K562 (cell line): ENCODE results near the gene ATOH8. TPM values are rescaled to one million over a fixed set of nuclear protein-coding genes. Genes with fewer than 3 reads are reported as not detected.

Experiments
- ATAC-seq: fragments of 200-7000 bp; cut with Tn5 transposase; 3 replicates; pipeline ENCODE4 v1.9.1; 2020; ENCODE audit warnings: moderate library complexity
- BruUV-seq: library from RNA; stranded (reverse); fragments of 400-500 nt; replicated peaks from 2 replicates; lab custom pipeline; 2021; lab: Mats Ljungman, UMichigan
- CTCF ChIA-PET: fragments of 300-600 bp; formaldehyde crosslinking; extraction: SDS; loops from one replicate; lab custom pipeline; 2021; ENCODE audit warnings: low intra/inter-chr PET ratio; lab: Yijun Ruan, JAX
- POLR2A ChIA-PET: fragments of 300-600, 350-650 bp; sonication (Branson Sonifier 250); formaldehyde crosslinking; extraction: SDS; loops from one replicate; lab custom pipeline; 2021; ENCODE audit warnings: antibody characterized with exemption, inconsistent platforms; lab: Yijun Ruan, JAX
- DNase-seq, 4 experiments: peaks; one replicate each; pipeline versions ENCODE4 v3.0.0 to v3.0.0-alpha.2; 2011 to 2018; ENCODE audit warnings: low spot score in 3 of 4, mixed read lengths in 3 of 4; ENCODE audit errors: extremely low read depth in 1 of 4
- FAIRE-seq: peaks from 2 replicates; lab custom pipeline; 2011; peaks lifted over from hg19 to GRCh38; lab: Jason Lieb, UNC
- H2AFZ ChIP-seq: 2 replicates; pipeline ENCODE4 v1.6.0; 2011; ENCODE audit warnings: low read depth, low read length, control low read depth, inconsistent platforms
- H3K27ac ChIP-seq: fragments of 200-600 bp; 3 replicates; pipeline ENCODE4 v1.8.0; 2011; ENCODE audit warnings: low read depth, mild to moderate bottlenecking, control low read depth, inconsistent platforms, low read length, moderate library complexity, mixed read lengths; ENCODE audit errors: extremely low read depth
- H3K27me3 ChIP-seq, 2 experiments: fragments of 300-600 bp in 1 of 2; 2 replicates in 1 of 2; 3 replicates in 1 of 2; pipeline versions ENCODE4 v1.6.0 to v1.8.0; 2011; ENCODE audit warnings: inconsistent platforms in 2 of 2, low read length in 2 of 2, mild to moderate bottlenecking in 1 of 2, mixed read lengths in 1 of 2, moderate library complexity in 1 of 2; ENCODE audit not compliant: control insufficient read depth in 2 of 2, insufficient read depth in 2 of 2
- H3K36me3 ChIP-seq: fragments of 300-600 bp; 3 replicates; pipeline ENCODE4 v1.8.0; 2011; ENCODE audit warnings: mild to moderate bottlenecking, low read length, inconsistent platforms; ENCODE audit not compliant: control insufficient read depth, insufficient read depth
- H3K4me1 ChIP-seq, 2 experiments: fragments of 200-600 bp in 1 of 2; replicated peaks in 1 of 2; 2 replicates in 1 of 2; 3 replicates in 1 of 2; pipeline versions ENCODE4 v1.5.1 to v1.8.0; 2011; ENCODE audit warnings: inconsistent platforms in 2 of 2, low read length in 2 of 2, mild to moderate bottlenecking in 1 of 2, mixed read lengths in 1 of 2, moderate library complexity in 1 of 2; ENCODE audit not compliant: control insufficient read depth in 2 of 2, insufficient read depth in 2 of 2
- H3K4me2 ChIP-seq: 2 replicates; pipeline ENCODE4 v1.6.1; 2011; ENCODE audit warnings: low read length, control low read depth, inconsistent platforms, mixed read lengths; ENCODE audit not compliant: insufficient read depth
- H3K4me3 ChIP-seq: fragments of 200-600 bp; sonication (generic), shearing (Covaris generic); 2 replicates; pipeline ENCODE4 v1.5.1; 2016; ENCODE audit warnings: control low read depth, inconsistent platforms
- H3K79me2 ChIP-seq: fragments of 200-600 bp; 3 replicates; pipeline ENCODE4 v1.8.0; 2011; ENCODE audit warnings: low read length, inconsistent platforms; ENCODE audit not compliant: control insufficient read depth, insufficient read depth
- H3K9ac ChIP-seq, 2 experiments: 2 replicates each; pipeline versions ENCODE4 v1.6.0 to v1.6.1; 2011; ENCODE audit warnings: low read depth in 2 of 2, low read length in 2 of 2, control low read depth in 1 of 2, inconsistent platforms in 1 of 2, mild to moderate bottlenecking in 1 of 2, mixed read lengths in 1 of 2; ENCODE audit not compliant: insufficient read depth in 1 of 2
- H3K9me1 ChIP-seq: one replicate; pipeline ENCODE4 v1.6.0; 2011; ENCODE audit warnings: inconsistent platforms, mild to moderate bottlenecking, low read length, moderate library complexity; ENCODE audit not compliant: control insufficient read depth, insufficient read depth
- H3K9me3 ChIP-seq: replicated peaks from 2 replicates; pipeline ENCODE4 v1.5.1; 2011; ENCODE audit warnings: low read depth, low read length, inconsistent platforms; ENCODE audit not compliant: control insufficient read depth, insufficient read depth
- H4K20me1 ChIP-seq: replicated peaks from 2 replicates; pipeline ENCODE4 v1.6.1; 2011; ENCODE audit warnings: low read length, inconsistent platforms, mixed read lengths; ENCODE audit not compliant: control insufficient read depth, insufficient read depth
- KDM2B ChIP-seq: fragments of 250-450 bp; sonication (Bioruptor Pico); IDR thresholded peaks from 2 replicates; pipeline ENCODE4 v1.8.0; 2021; ENCODE audit warnings: mild to moderate bottlenecking, moderate library complexity
- MEIS2 ChIP-seq: fragments of 450-650 bp; IDR thresholded peaks from 2 replicates; pipeline ENCODE4 v1.6.1; 2014; ENCODE audit warnings: mild to moderate bottlenecking; ENCODE audit not compliant: partially characterized antibody
- POLR2H ChIP-seq: IDR thresholded peaks from 2 replicates; pipeline ENCODE4 v1.6.1; 2016; ENCODE audit warnings: missing genetic modification characterization, low read depth, mild to moderate bottlenecking, control low read depth, missing compliant biosample characterization, moderate library complexity
- U2AF1 ChIP-seq: fragments of 200-400 bp; formaldehyde crosslinking; optimal IDR thresholded peaks from 2 replicates; pipeline ENCODE3; 2017; ENCODE audit warnings: mild to moderate bottlenecking, low read depth, low read length, moderate library complexity
- ZNF644 ChIP-seq: fragments of 200-800 bp; sonication (Bioruptor generic); IDR thresholded peaks from 2 replicates; pipeline ENCODE4 v1.6.1; 2016; ENCODE audit warnings: low read depth, missing genetic modification characterization, missing compliant biosample characterization
- WGBS: fragments of 100-300 bp; shearing (Covaris generic); methylation state at CpG from one replicate; pipeline ENCODE4 v1.1.6; 2016; ENCODE audit warnings: low coverage, mixed read lengths; ENCODE audit not compliant: insufficient coverage; ENCODE audit errors: missing lambda C conversion rate; 5-methylcytosine and 5-hydroxymethylcytosine counted together
- in situ Hi-C: fragments of 300-500 bp; cut with MboI; formaldehyde crosslinking; loops from 4 replicates; pipeline ENCODE4 v1.15.0; 2018; ENCODE audit warnings: inconsistent platforms, mixed read lengths
- intact Hi-C: fragments of 100-400 bp; cut with micrococcal nuclease; formaldehyde crosslinking; loops from 2 replicates; pipeline ENCODE4 v1.14.2; 2022
- polyA plus RNA-seq, 8 experiments: library from polyadenylated mRNA; depleted of rRNA in 4 of 8; stranded (reverse) in 5 of 8; unstranded in 3 of 8; fragments of >200 nt; fragmentation: Nextera tagmentation in 2 of 8; fragmentation: Illumina TruSeq in 1 of 8; extraction: Ambion mirVana in 2 of 8; extraction: Trizol in 1 of 8; gene quantifications; 2 replicates each; pipeline versions ENCODE4 v1.2.1 to v1.2.3, GENCODE V29; 2011 to 2014; ENCODE audit warnings: inconsistent platforms in 1 of 8, missing spikeins in 1 of 8
- total RNA-seq, 7 experiments: library from RNA; depleted of rRNA in 6 of 7; stranded (reverse); fragments of >200 nt in 6 of 7; fragmentation: Illumina TruSeq in 2 of 7; extraction: Trizol in 2 of 7; gene quantifications; 2 replicates each; pipeline versions ENCODE4 v1.2.1 to v1.2.3, GENCODE V29; 2011 to 2021; ENCODE audit warnings: low replicate concordance in 1 of 7
- TF ChIP-seq, protein P1 (sequence below): fragments of 250-450 bp; sonication (Bioruptor Pico); IDR thresholded peaks from 2 replicates; pipeline ENCODE4 v1.8.0; 2021; ENCODE audit warnings: moderate library complexity, mild to moderate bottlenecking, inconsistent platforms
- TF ChIP-seq, protein P2 (sequence below), 2 experiments: fragments of 450-650 bp in 1 of 2; sonication (generic) in 1 of 2; formaldehyde crosslinking in 1 of 2; IDR thresholded peaks in 1 of 2; conservative IDR thresholded peaks in 1 of 2; 2 replicates each; pipeline versions ENCODE4 v1.6.1 to v1.8.1; 2016 to 2023; ENCODE audit warnings: mild to moderate bottlenecking in 2 of 2, moderate library complexity in 2 of 2, inconsistent platforms in 1 of 2, missing genetic modification reagents in 1 of 2
- TF ChIP-seq, protein P3 (sequence below): sonication (generic); formaldehyde crosslinking; IDR thresholded peaks from 2 replicates; pipeline ENCODE4 v1.5.0; 2020; ENCODE audit warnings: missing genetic modification reagents

Gene ATOH8
- total and polyA plus RNA-seq, 9 of the 15 experiments (the other 6 are each of a cell fraction or from before 2014, with no cell fraction given), result not detected

DNA sequence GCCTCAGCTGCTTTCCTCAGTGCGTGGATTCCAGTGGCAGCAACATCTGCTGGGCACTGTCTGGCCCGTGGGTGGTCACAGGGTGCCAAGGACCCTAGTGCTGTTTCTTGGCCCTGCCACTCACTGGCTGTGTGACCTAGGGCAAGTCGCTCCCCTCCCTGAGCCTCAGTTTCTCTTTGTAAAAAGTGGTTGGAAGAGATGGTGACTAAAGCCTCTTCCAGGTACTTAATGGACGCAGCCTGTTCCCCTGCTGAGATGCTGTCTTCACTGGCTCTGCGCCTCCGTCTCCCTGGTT is 42.2 kb downstream of the ATOH8 start:
- Histone ChIP-seq H4K20me1 (no peaks in the 10 kb centered on the region), H3K36me3 (no peaks in the 10 kb centered on the region), H3K27me3 (peaks cover 53 to 74% of the 10 kb centered on the region in 2 experiments), H3K27ac (no peak overlapping the region), H2AFZ (no peak overlapping the region), H3K9ac (no peak overlapping the region), H3K9me1 (no peaks in the 10 kb centered on the region), H3K4me3 (no peak overlapping the region), H3K79me2 (no peaks in the 10 kb centered on the region), H3K4me2 (no peak overlapping the region), H3K9me3 (0 out of 2 replicates have a peak, but pooled peaks cover 1% of the 10 kb centered on the region), H3K4me1 (no peaks in the 10 kb centered on the region; a peak in 1 of 5 replicates)
- intact Hi-C loops (loop anchor here (5.0 kb wide), 1 partner anchor 44 kb away; the partner anchor contains the start of gene ATOH8), in situ Hi-C loops (no loop called here)
- BruUV-seq, result no TSS peak
- ChIA-PET CTCF (no interaction called here), POLR2A (interaction anchor here (0.6 kb wide), 1 partner anchor 26 kb away, joined by 3 read pairs; no protein-coding TSS in a partner anchor)
- FAIRE-seq (no peak), ATAC-seq (no peak), DNase-seq (no peak)
- WGBS, result 4% methylated on average over 6 of the region's 6 CpGs
- TF ChIP-seq ZNF644 (tag) (no peak), U2AF1 (no peak), KDM2B (no peak), MEIS2 (no peak), POLR2H (tag) (no peak)
- TF ChIP-seq, protein P1, sequence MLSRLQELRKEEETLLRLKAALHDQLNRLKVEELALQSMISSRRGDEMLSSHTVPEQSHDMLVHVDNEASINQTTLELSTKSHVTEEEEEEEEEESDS (CRISPR knock-in tag), result no peak
- TF ChIP-seq, protein P2, sequence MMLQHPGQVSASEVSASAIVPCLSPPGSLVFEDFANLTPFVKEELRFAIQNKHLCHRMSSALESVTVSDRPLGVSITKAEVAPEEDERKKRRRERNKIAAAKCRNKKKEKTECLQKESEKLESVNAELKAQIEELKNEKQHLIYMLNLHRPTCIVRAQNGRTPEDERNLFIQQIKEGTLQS (IDR thresholded peaks at IDR 0.05), result no peak
- TF ChIP-seq, protein P2 (CRISPR knock-in tag; conservative IDR thresholded peaks at IDR 0.05), result no peak
- TF ChIP-seq, protein P3, sequence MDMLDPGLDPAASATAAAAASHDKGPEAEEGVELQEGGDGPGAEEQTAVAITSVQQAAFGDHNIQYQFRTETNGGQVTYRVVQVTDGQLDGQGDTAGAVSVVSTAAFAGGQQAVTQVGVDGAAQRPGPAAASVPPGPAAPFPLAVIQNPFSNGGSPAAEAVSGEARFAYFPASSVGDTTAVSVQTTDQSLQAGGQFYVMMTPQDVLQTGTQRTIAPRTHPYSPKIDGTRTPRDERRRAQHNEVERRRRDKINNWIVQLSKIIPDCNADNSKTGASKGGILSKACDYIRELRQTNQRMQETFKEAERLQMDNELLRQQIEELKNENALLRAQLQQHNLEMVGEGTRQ (CRISPR knock-in tag), result no peak
